ENCODE results near the gene MVB12B.

Gene MVB12B

GRCh38 chr9:126331964-126332748 lies 5.5 kb downstream of the MVB12B start:
- no peak for DNase-seq

GRCh38 chr9:126334721-126335621 lies 8.3 kb downstream of the MVB12B start:
- no peak for DNase-seq

- no peak for DNase-seq
Measured at GRCh38 chr9:126335837-126336735, 9.5 kb downstream of the MVB12B start.

- no peak for DNase-seq
Measured at GRCh38 chr9:126336736-126337325, 10.2 kb downstream of the MVB12B start.

GRCh38 chr9:126337729-126338372 lies 11.2 kb downstream of the MVB12B start:
- DNase-seq = no peak

- DNase-seq = no peak
Measured at GRCh38 chr9:126338945-126339344, 12.3 kb downstream of the MVB12B start.

- no peak for DNase-seq
Measured at GRCh38 chr9:126341426-126341825, 14.8 kb downstream of the MVB12B start.

- no peak for DNase-seq
Measured at GRCh38 chr9:126341902-126342301, 15.3 kb downstream of the MVB12B start.

GRCh38 chr9:126342621-126343031 lies 16.0 kb downstream of the MVB12B start:
- no peak for DNase-seq

- DNase-seq = no peak
Measured at GRCh38 chr9:126343271-126343700, 16.7 kb downstream of the MVB12B start.

GRCh38 chr9:126346031-126346430 lies 19.4 kb downstream of the MVB12B start:
- DNase-seq = no peak

- no peak for DNase-seq
Measured at GRCh38 chr9:126347093-126347492, 20.5 kb downstream of the MVB12B start.

GRCh38 chr9:126347911-126348760 lies 21.5 kb downstream of the MVB12B start:
- DNase-seq = no peak

GRCh38 chr9:126348911-126349550 lies 22.4 kb downstream of the MVB12B start:
- DNase-seq = no peak

GRCh38 chr9:126354887-126355770 lies 28.5 kb downstream of the MVB12B start:
- DNase-seq = no peak

- DNase-seq = no peak
Measured at GRCh38 chr9:126357074-126357473, 30.4 kb downstream of the MVB12B start.

GRCh38 chr9:126360073-126360472 lies 33.4 kb downstream of the MVB12B start:
- no peak for DNase-seq

GRCh38 chr9:126361810-126362238 lies 35.2 kb downstream of the MVB12B start:
- no peak for DNase-seq

- DNase-seq = no peak
Measured at GRCh38 chr9:126363250-126363649, 36.6 kb downstream of the MVB12B start.

Data from left hindlimb (tissue), 1 donor.